IPS-18a (cell line): ENCODE data around the gene MTRF1L.

Source experiments
- H3K27ac ChIP-seq: one replicate; pipeline ENCODE4 v1.5.1; 2013; ENCODE audit warnings: low read length
- H3K27me3 ChIP-seq: one replicate; pipeline ENCODE4 v1.6.1; 2013; ENCODE audit warnings: mild to moderate bottlenecking, low read length; ENCODE audit not compliant: control insufficient read depth, insufficient read depth
- H3K36me3 ChIP-seq: one replicate; pipeline ENCODE4 v1.6.1; 2013; ENCODE audit warnings: low read depth, low read length; ENCODE audit not compliant: control insufficient read depth
- H3K4me1 ChIP-seq: one replicate; pipeline ENCODE4 v1.6.1; 2013; ENCODE audit warnings: low read depth, low read length; ENCODE audit not compliant: control insufficient read depth
- H3K4me3 ChIP-seq: one replicate; pipeline ENCODE4 v1.5.1; 2013; ENCODE audit warnings: low read length
- H3K9ac ChIP-seq: one replicate; pipeline ENCODE4 v1.6.1; 2013; ENCODE audit warnings: mild to moderate bottlenecking, low read length, moderate library complexity
- H3K9me3 ChIP-seq: one replicate; pipeline ENCODE4 v1.6.1; 2013; ENCODE audit warnings: low read depth, low read length; ENCODE audit not compliant: control insufficient read depth

The MTRF1L gene

GRCh38 chr6:152959333-152959732, 43.2 kb downstream of the MTRF1L start:
- Histone ChIP-seq H3K9ac (no peak overlapping the region), H3K36me3 (no peaks in the 10 kb centered on the region), H3K4me1 (no peaks in the 10 kb centered on the region), H3K4me3 (no peak overlapping the region), H3K27ac (no peak overlapping the region), H3K27me3 (no peaks in the 10 kb centered on the region), H3K9me3 (no peaks in the 10 kb centered on the region)

GRCh38 chr6:152957796-152958195, 44.7 kb downstream of the MTRF1L start:
- H3K27me3 ChIP-seq: no peaks in the 10 kb centered on the region
- peaks cover 3% of the 10 kb centered on the region for H3K4me1 ChIP-seq
- no peaks in the 10 kb centered on the region for H3K9me3 ChIP-seq
- no peak overlapping the region for H3K27ac ChIP-seq
- no peak overlapping the region for H3K4me3 ChIP-seq
- no peak overlapping the region for H3K9ac ChIP-seq
- H3K36me3 ChIP-seq: no peaks in the 10 kb centered on the region

GRCh38 chr6:152954443-152954842, 48.1 kb downstream of the MTRF1L start:
- no peak overlapping the region for H3K27ac ChIP-seq
- no peaks in the 10 kb centered on the region for H3K36me3 ChIP-seq
- no peaks in the 10 kb centered on the region for H3K9me3 ChIP-seq
- H3K9ac ChIP-seq: no peak overlapping the region
- peaks cover 13% of the 10 kb centered on the region for H3K4me1 ChIP-seq
- no peaks in the 10 kb centered on the region for H3K27me3 ChIP-seq
- H3K4me3 ChIP-seq: no peak overlapping the region

- Histone ChIP-seq H3K4me3 (no peak overlapping the region), H3K9ac (no peak overlapping the region), H3K27me3 (no peaks in the 10 kb centered on the region), H3K36me3 (no peaks in the 10 kb centered on the region), H3K9me3 (no peaks in the 10 kb centered on the region), H3K4me1 (peaks cover 13% of the 10 kb centered on the region), H3K27ac (no peak overlapping the region)
Observed at GRCh38 chr6:152952866-152953509, 49.5 kb downstream of the MTRF1L start.

GRCh38 chr6:152952045-152952444, 50.5 kb downstream of the MTRF1L start:
- Histone ChIP-seq H3K9ac (no peak overlapping the region), H3K27me3 (no peaks in the 10 kb centered on the region), H3K9me3 (no peaks in the 10 kb centered on the region), H3K36me3 (no peaks in the 10 kb centered on the region), H3K4me1 (peaks cover 17% of the 10 kb centered on the region), H3K27ac (no peak overlapping the region), H3K4me3 (no peak overlapping the region)

GRCh38 chr6:152950240-152950639, 52.3 kb downstream of the MTRF1L start:
- H3K27ac ChIP-seq: no peak overlapping the region
- peaks cover 22% of the 10 kb centered on the region for H3K4me1 ChIP-seq
- H3K36me3 ChIP-seq: no peaks in the 10 kb centered on the region
- no peaks in the 10 kb centered on the region for H3K9me3 ChIP-seq
- no peak overlapping the region for H3K4me3 ChIP-seq
- H3K9ac ChIP-seq: no peak overlapping the region
- no peaks in the 10 kb centered on the region for H3K27me3 ChIP-seq

DNA sequence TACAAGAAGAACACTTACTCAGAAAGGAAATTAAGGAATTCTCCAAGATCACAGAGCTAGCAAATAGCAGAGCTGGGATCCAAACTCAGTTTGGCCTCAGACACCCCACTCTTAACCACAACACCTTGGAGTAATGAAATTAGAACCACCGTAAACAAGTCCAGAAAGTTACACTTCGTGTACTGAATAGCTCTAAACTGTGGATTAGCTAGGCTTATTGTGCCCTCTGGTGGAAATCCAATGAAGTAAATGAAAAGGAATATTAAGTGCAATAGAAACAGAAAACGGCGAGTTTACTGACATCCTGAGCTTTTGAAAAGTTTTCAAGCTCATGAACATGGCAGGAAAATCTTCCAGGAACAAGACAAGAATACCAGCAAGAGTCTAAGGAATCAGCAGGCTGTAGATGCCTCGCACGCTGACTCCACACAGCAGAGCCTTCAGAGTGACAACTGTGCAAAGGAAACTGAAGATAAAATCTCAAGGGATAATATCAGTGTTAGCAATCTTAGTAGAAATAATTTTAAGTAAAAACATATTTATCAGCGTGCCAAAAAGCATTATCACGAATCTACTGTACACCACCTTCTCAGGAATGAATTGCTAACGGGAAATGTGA, 54.2 kb downstream of the MTRF1L start:
- Histone ChIP-seq H3K4me1 (peaks cover 22% of the 10 kb centered on the region), H3K27me3 (no peaks in the 10 kb centered on the region), H3K9me3 (no peaks in the 10 kb centered on the region), H3K36me3 (no peaks in the 10 kb centered on the region), H3K9ac (no peak overlapping the region), H3K27ac (no peak overlapping the region), H3K4me3 (no peak overlapping the region)

- Histone ChIP-seq H3K36me3 (no peaks in the 10 kb centered on the region), H3K27ac (no peak overlapping the region), H3K4me1 (peaks cover 13% of the 10 kb centered on the region), H3K9ac (no peak overlapping the region), H3K9me3 (no peaks in the 10 kb centered on the region), H3K27me3 (no peaks in the 10 kb centered on the region), H3K4me3 (no peak overlapping the region)
Observed at GRCh38 chr6:152946995-152947394, 55.5 kb downstream of the MTRF1L start.

- Histone ChIP-seq H3K9ac (no peak overlapping the region), H3K4me3 (no peak overlapping the region), H3K9me3 (no peaks in the 10 kb centered on the region)
Observed at GRCh38 chr6:152946484-152946883, 56.0 kb downstream of the MTRF1L start.

GRCh38 chr6:152943260-152943897, 59.1 kb downstream of the MTRF1L start:
- Histone ChIP-seq H3K36me3 (no peaks in the 10 kb centered on the region), H3K4me1 (peaks cover 9% of the 10 kb centered on the region), H3K27me3 (no peaks in the 10 kb centered on the region), H3K4me3 (no peak overlapping the region), H3K27ac (no peak overlapping the region), H3K9me3 (no peaks in the 10 kb centered on the region), H3K9ac (no peak overlapping the region)

More at GRCh38 chr6:152946484-152946883, 56.0 kb downstream of the MTRF1L start:
- H3K27ac ChIP-seq: no peak overlapping the region
- no peaks in the 10 kb centered on the region for H3K27me3 ChIP-seq
- H3K4me1 ChIP-seq: peaks cover 9% of the 10 kb centered on the region
- no peaks in the 10 kb centered on the region for H3K36me3 ChIP-seq

DNA sequence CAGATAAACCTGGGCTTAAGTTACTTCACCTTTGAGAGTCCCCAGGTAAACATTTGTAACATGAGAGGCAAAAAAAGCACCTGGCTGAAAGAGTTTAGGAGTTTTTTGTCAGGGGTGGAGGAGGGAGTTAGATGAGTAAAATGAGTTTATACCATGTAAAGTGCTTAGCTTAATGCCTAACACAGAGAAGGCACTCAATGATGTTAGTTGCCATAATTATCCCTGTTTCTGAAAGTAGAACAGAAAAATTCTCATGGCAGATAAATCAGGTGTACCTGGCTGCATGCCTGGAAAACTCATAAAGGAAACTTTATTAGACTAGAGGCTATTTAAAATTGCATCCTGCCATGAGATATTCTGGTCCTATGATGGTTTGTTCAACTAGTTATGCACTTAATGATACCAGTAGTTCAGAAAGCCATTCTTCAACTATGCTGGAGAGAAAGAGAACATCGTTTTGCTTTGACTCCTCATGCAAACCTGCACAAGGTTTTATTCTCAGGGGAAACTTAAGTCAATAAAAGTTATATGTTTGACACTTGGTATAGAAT, 60.1 kb downstream of the MTRF1L start:
- Histone ChIP-seq H3K36me3 (no peaks in the 10 kb centered on the region), H3K9ac (no peak overlapping the region), H3K27ac (no peak overlapping the region), H3K27me3 (no peaks in the 10 kb centered on the region), H3K4me3 (no peak overlapping the region), H3K4me1 (peaks cover 8% of the 10 kb centered on the region), H3K9me3 (no peaks in the 10 kb centered on the region)
